Rectal smooth muscle tissue (tissue), 1 donor: ENCODE data around the gene TMEM14A.
A peak's percentile ranks its signal among the peaks of the same experiment; 100 is the strongest.
"Not testable (repeated sequence)": the region's sequence is repeated elsewhere in the genome, so short reads cannot be mapped to it uniquely, and the experiment has no call there.

Experiments used
- H3K27ac ChIP-seq: one replicate; pipeline ENCODE4 v1.7.0; 2013; ENCODE audit warnings: low read depth, low read length, inconsistent platforms
- H3K27me3 ChIP-seq: one replicate; pipeline ENCODE4 v1.7.0; 2013; ENCODE audit warnings: low read length; ENCODE audit not compliant: control insufficient read depth, insufficient read depth
- H3K36me3 ChIP-seq: one replicate; pipeline ENCODE4 v1.7.0; 2013; ENCODE audit warnings: low read length; ENCODE audit not compliant: control insufficient read depth, insufficient read depth
- H3K4me1 ChIP-seq: one replicate; pipeline ENCODE4 v1.7.0; 2013; ENCODE audit warnings: low read length; ENCODE audit not compliant: control insufficient read depth, insufficient read depth
- H3K4me3 ChIP-seq: one replicate; pipeline ENCODE4 v1.7.0; 2013; ENCODE audit warnings: low read length
- H3K9ac ChIP-seq: one replicate; pipeline ENCODE4 v1.7.0; 2013; ENCODE audit warnings: low read length

TMEM14A gene

GRCh38 chr6:52663120-52663935 is 7.6 kb upstream of the TMEM14A start:
- H3K27ac ChIP-seq: no peak overlapping the region
- H3K4me1 ChIP-seq: no peaks in the 10 kb centered on the region
- H3K36me3 ChIP-seq: no peaks in the 10 kb centered on the region
- H3K4me3 ChIP-seq: peak overlapping the region; percentile 62
- no peak overlapping the region for H3K9ac ChIP-seq
- H3K27me3 ChIP-seq: no peaks in the 10 kb centered on the region

- no peaks in the 10 kb centered on the region for H3K36me3 ChIP-seq
- H3K9ac ChIP-seq: peak overlapping the region; percentile 39
- H3K4me3 ChIP-seq: peak overlapping the region; percentile 62
- H3K27ac ChIP-seq: peak overlapping the region; percentile 34
- H3K27me3 ChIP-seq: no peaks in the 10 kb centered on the region
- no peaks in the 10 kb centered on the region for H3K4me1 ChIP-seq
Measured at GRCh38 chr6:52663936-52664185, 7.1 kb upstream of the TMEM14A start.

- Histone ChIP-seq H3K27ac (peak overlapping the region; percentile 51), H3K9ac (peak overlapping the region; percentile 74), H3K27me3 (no peaks in the 10 kb centered on the region), H3K4me1 (no peaks in the 10 kb centered on the region), H3K36me3 (no peaks in the 10 kb centered on the region), H3K4me3 (peak overlapping the region; percentile 62)
Measured at GRCh38 chr6:52664186-52664990, 6.5 kb upstream of the TMEM14A start.

GRCh38 chr6:52664991-52665686 is 5.8 kb upstream of the TMEM14A start:
- H3K36me3 ChIP-seq: no peaks in the 10 kb centered on the region
- no peaks in the 10 kb centered on the region for H3K4me1 ChIP-seq
- peak overlapping the region; percentile 62 for H3K4me3 ChIP-seq
- H3K9ac ChIP-seq: no peak overlapping the region
- H3K27ac ChIP-seq: no peak overlapping the region
- no peaks in the 10 kb centered on the region for H3K27me3 ChIP-seq

- Histone ChIP-seq H3K27ac (no peak overlapping the region), H3K36me3 (no peaks in the 10 kb centered on the region), H3K9ac (no peak overlapping the region), H3K4me3 (no peak overlapping the region), H3K4me1 (peaks cover 3% of the 10 kb centered on the region), H3K27me3 (no peaks in the 10 kb centered on the region)
Measured at GRCh38 chr6:52666071-52666470, 4.8 kb upstream of the TMEM14A start.

GRCh38 chr6:52666523-52666922 is 4.4 kb upstream of the TMEM14A start:
- Histone ChIP-seq H3K27me3 (no peaks in the 10 kb centered on the region), H3K4me3 (no peak overlapping the region), H3K27ac (no peak overlapping the region), H3K4me1 (peaks cover 3% of the 10 kb centered on the region), H3K36me3 (no peaks in the 10 kb centered on the region), H3K9ac (no peak overlapping the region)

GRCh38 chr6:52667572-52667971 is 3.3 kb upstream of the TMEM14A start:
- no peaks in the 10 kb centered on the region for H3K27me3 ChIP-seq
- H3K9ac ChIP-seq: no peak overlapping the region
- H3K4me3 ChIP-seq: no peak overlapping the region
- H3K36me3 ChIP-seq: no peaks in the 10 kb centered on the region
- H3K4me1 ChIP-seq: peaks cover 3% of the 10 kb centered on the region
- no peak overlapping the region for H3K27ac ChIP-seq

- peaks cover 3% of the 10 kb centered on the region for H3K4me1 ChIP-seq
- H3K27me3 ChIP-seq: no peaks in the 10 kb centered on the region
- H3K4me3 ChIP-seq: peak overlapping the region; percentile 79
- H3K27ac ChIP-seq: no peak overlapping the region
- H3K9ac ChIP-seq: no peak overlapping the region
- H3K36me3 ChIP-seq: no peaks in the 10 kb centered on the region
Measured at GRCh38 chr6:52671676-52672075, 763 bp downstream of the TMEM14A start.

GRCh38 chr6:52672412-52673025 is 1.6 kb downstream of the TMEM14A start:
- no peak overlapping the region for H3K4me3 ChIP-seq
- H3K27me3 ChIP-seq: no peaks in the 10 kb centered on the region
- H3K36me3 ChIP-seq: no peaks in the 10 kb centered on the region
- peaks cover 3% of the 10 kb centered on the region for H3K4me1 ChIP-seq
- no peak overlapping the region for H3K9ac ChIP-seq
- H3K27ac ChIP-seq: no peak overlapping the region

GRCh38 chr6:52674666-52675065 is 3.8 kb downstream of the TMEM14A start:
- H3K4me3 ChIP-seq: no peak overlapping the region
- H3K36me3 ChIP-seq: no peaks in the 10 kb centered on the region
- no peaks in the 10 kb centered on the region for H3K27me3 ChIP-seq
- no peak overlapping the region for H3K9ac ChIP-seq
- H3K27ac ChIP-seq: no peak overlapping the region
- peaks cover 3% of the 10 kb centered on the region for H3K4me1 ChIP-seq

- H3K36me3 ChIP-seq: no peaks in the 10 kb centered on the region
- H3K4me3 ChIP-seq: no peak overlapping the region
- H3K27ac ChIP-seq: no peak overlapping the region
- peaks cover 3% of the 10 kb centered on the region for H3K4me1 ChIP-seq
- no peaks in the 10 kb centered on the region for H3K27me3 ChIP-seq
- no peak overlapping the region for H3K9ac ChIP-seq
Measured at GRCh38 chr6:52675372-52675771, 4.5 kb downstream of the TMEM14A start.

- H3K4me1 ChIP-seq, H3K27me3 ChIP-seq, H3K4me3 ChIP-seq, H3K27ac ChIP-seq, H3K9ac ChIP-seq, H3K36me3 ChIP-seq: not testable (repeated sequence)
Measured at GRCh38 chr6:52676631-52677030, 5.7 kb downstream of the TMEM14A start.
